ENCODE data around the gene CYP4A22. TPM values are rescaled to one million over a fixed set of nuclear protein-coding genes. Genes with fewer than 3 reads are reported as not detected.

The CYP4A22 gene
- total and polyA plus RNA-seq, 2 donors (not counting 3 experiments of a cell fraction or from before 2014, with no cell fraction given), result not detected

- BruUV-seq (replicated peaks), result no TSS peak
- CTCF ChIA-PET, result interaction anchor here (0.8 to 8.1 kb wide), 5 partner anchors 12 to 529 kb away, joined by 3 to 223 read pairs (median 18); partner anchors contain the start of gene FOXD2
- H3K9ac ChIP-seq (replicated peaks; ENCODE audit: extremely low read depth, insufficient read depth, low read length), result no peak overlapping the region
Measured at GRCh38 chr1:47180603-47181094, 43.4 kb downstream of the CYP4A22 start.

More at GRCh38 chr1:47180603-47181094, 43.4 kb downstream of the CYP4A22 start:
- Histone ChIP-seq H2AFZ (ENCODE audit: low read depth, low read length) (no peak overlapping the region), H3K9me3 (replicated peaks; ENCODE audit: control insufficient read depth, insufficient read depth, low read length) (no peaks in the 10 kb centered on the region), H3K4me2 (ENCODE audit: insufficient read depth, low read length) (no peak overlapping the region), H3K79me2 (ENCODE audit: control insufficient read depth, insufficient read depth, low read length) (no peaks in the 10 kb centered on the region), H3K36me3 (ENCODE audit: control insufficient read depth in 2 of 2, extremely low read depth in 1 of 2, insufficient read depth in 2 of 2, low read length in 2 of 2) (no peaks in the 10 kb centered on the region), H4K20me1 (replicated peaks; ENCODE audit: control insufficient read depth, extremely low read depth, insufficient read depth, low read length) (no peaks in the 10 kb centered on the region), H3K9me1 (replicated peaks; ENCODE audit: control insufficient read depth, extremely low read depth, insufficient read depth, low read length) (no peaks in the 10 kb centered on the region), H3K27ac (ENCODE audit: insufficient read depth, low read depth, low read length) (no peak overlapping the region), H3K27me3 (ENCODE audit: control insufficient read depth in 2 of 2, insufficient read depth in 2 of 2, low read length in 2 of 2) (no peaks in the 10 kb centered on the region), H3K4me1 (ENCODE audit: control insufficient read depth, extremely low read depth, insufficient read depth, low read length) (peaks cover 19% of the 10 kb centered on the region), H3K4me3 (replicated peaks in 1 of 3; ENCODE audit: insufficient read depth in 1 of 3, low read depth in 1 of 3, low read length in 3 of 3) (no peak overlapping the region)
- dilution Hi-C loops (cut with MboI; ENCODE audit: extremely low pct_ligation_motif_present, low sequenced_read_pairs), result no loop called here
- FAIRE-seq, result peak; percentile 40
- POLR2A ChIA-PET, result no interaction called here
- TF ChIP-seq JUN (IDR thresholded peaks at IDR 0.05; ENCODE audit: borderline replicate concordance, insufficient read depth, insufficient read length, low read depth), result no peak
- no peak for TF ChIP-seq MYC (IDR thresholded peaks at IDR 0.05; ENCODE audit: low read depth, low read length)
- no peak for TF ChIP-seq POLR2AphosphoS5 (IDR thresholded peaks at IDR 0.05; ENCODE audit: insufficient read depth, low read depth, low read length)
- TF ChIP-seq FOS (IDR thresholded peaks at IDR 0.05; ENCODE audit: borderline replicate concordance, insufficient read depth, low read length), result no peak
- TF ChIP-seq, protein P1, sequence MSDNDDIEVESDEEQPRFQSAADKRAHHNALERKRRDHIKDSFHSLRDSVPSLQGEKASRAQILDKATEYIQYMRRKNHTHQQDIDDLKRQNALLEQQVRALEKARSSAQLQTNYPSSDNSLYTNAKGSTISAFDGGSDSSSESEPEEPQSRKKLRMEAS (IDR thresholded peaks at IDR 0.05; ENCODE audit: insufficient read depth, insufficient read length), result no peak
- no peak for TF ChIP-seq POLR2A (IDR thresholded peaks at IDR 0.05; ENCODE audit: low read depth, low read length)
- no peak for TF ChIP-seq GATA2 (IDR thresholded peaks at IDR 0.05; ENCODE audit: insufficient read depth, insufficient read length, low read depth, low read length)
- no peak for TF ChIP-seq CTCF (IDR thresholded peaks at IDR 0.05; ENCODE audit: extremely low read depth in 1 of 2, insufficient read depth in 1 of 2, low read depth in 1 of 2, low read length in 2 of 2)
- TF ChIP-seq EZH2 (IDR thresholded peaks at IDR 0.05; ENCODE audit: borderline replicate concordance, low read depth, low read length, severe bottlenecking), result no peak
- no peak for DNase-seq (ENCODE audit: low read depth, low spot score)
- intact Hi-C loops (cut with micrococcal nuclease), result no loop called here
